Uterus (tissue), 4 donors: Measurements from ENCODE around the gene LDB3. TPM values are rescaled to one million over a fixed set of nuclear protein-coding genes. Genes with fewer than 3 reads are reported as not detected.

ENCODE experiments used
- DNase-seq, 2 donors: peaks; one replicate each; pipeline ENCODE4 v3.0.0-alpha.2; 2019 to 2020
- H3K27ac ChIP-seq, 2 donors: fragments of 200-600 bp; sonication (generic); 1 replicate in 1 of 2; 2 replicates in 1 of 2; pipeline ENCODE4 v1.5.1; 2016 to 2018
- H3K27me3 ChIP-seq, 2 donors: fragments of 200-600 bp; sonication (generic); one replicate each; pipeline ENCODE4 v1.5.1; 2018 to 2019; ENCODE audit warnings: control low read depth in 1 of 2
- H3K36me3 ChIP-seq, 2 donors: fragments of 200-600 bp; sonication (generic); one replicate each; pipeline ENCODE4 v1.5.1; 2019; ENCODE audit warnings: control low read depth in 1 of 2
- H3K4me1 ChIP-seq, 2 donors: fragments of 200-600 bp; sonication (generic); one replicate each; pipeline ENCODE4 v1.5.1; 2018 to 2019; ENCODE audit warnings: control low read depth in 1 of 2
- H3K4me3 ChIP-seq, 2 donors: fragments of 200-600 bp; sonication (generic); 1 replicate in 1 of 2; 2 replicates in 1 of 2; pipeline ENCODE4 v1.5.1; 2018 to 2019; ENCODE audit warnings: mild to moderate bottlenecking in 1 of 2
- H3K9me3 ChIP-seq, 2 donors: fragments of 200-600 bp; sonication (generic); one replicate each; pipeline ENCODE4 v1.5.1; 2019; ENCODE audit warnings: control low read depth in 1 of 2
- CTCF ChIP-seq, 4 experiments: fragments of 200-600 bp in 2 of 4; fragments of 450-650 bp in 2 of 4; sonication (generic) in 2 of 4; IDR thresholded peaks; one replicate each; pipeline ENCODE4 v1.5.1; 2016 to 2019; ENCODE audit warnings: antibody characterized with exemption in 4 of 4, mild to moderate bottlenecking in 2 of 4, moderate library complexity in 1 of 4
- POLR2A ChIP-seq, 2 donors: fragments of 450-650 bp; IDR thresholded peaks; one replicate each; pipeline ENCODE4 v1.6.1; 2016; ENCODE audit warnings: antibody characterized with exemption in 2 of 2, mild to moderate bottlenecking in 1 of 2, moderate library complexity in 1 of 2
- intact Hi-C: fragments of 100-400 bp; cut with DNase I; formaldehyde crosslinking; loops from one replicate; pipeline ENCODE4 v1.15.1; 2023; ENCODE audit warnings: low total_unique reads
- total RNA-seq, 4 donors: library from RNA; depleted of rRNA in 3 of 4; stranded (reverse); fragments of >200 nt in 3 of 4; gene quantifications; one replicate each; pipeline versions ENCODE4 v1.1.0 to v1.2.4, GENCODE V29; 2014 to 2023
- donor health status: DM: yes; HTN: yes; CAD: no.

Gene LDB3
- total RNA-seq, 4 donors from 2014 or later: 0.97 to 33.4 (median 4.2) TPM

GRCh38 chr10:86658751-86659150 lies 9.6 kb upstream of the LDB3 start:
- H3K4me3 ChIP-seq: no peak overlapping the region
- DNase-seq: no peak

GRCh38 chr10:86659161-86659691 lies 9.1 kb upstream of the LDB3 start:
- H3K4me1 ChIP-seq: no peaks in the 10 kb centered on the region
- no peaks in the 10 kb centered on the region for H3K27me3 ChIP-seq
- intact Hi-C loops: no loop called here
- H3K27ac ChIP-seq: no peak overlapping the region
- no peak for TF ChIP-seq CTCF (IDR thresholded peaks at IDR 0.05)
- TF ChIP-seq POLR2A (IDR thresholded peaks at IDR 0.05): no peak
- H3K36me3 ChIP-seq: no peaks in the 10 kb centered on the region
- H3K4me3 ChIP-seq: no peak overlapping the region
- DNase-seq: no peak
- H3K9me3 ChIP-seq: no peaks in the 10 kb centered on the region

More at GRCh38 chr10:86658751-86659150, 9.6 kb upstream of the LDB3 start:
- H3K27me3 ChIP-seq: no peaks in the 10 kb centered on the region
- H3K9me3 ChIP-seq: no peaks in the 10 kb centered on the region
- H3K36me3 ChIP-seq: no peaks in the 10 kb centered on the region
- H3K27ac ChIP-seq: no peak overlapping the region
- no peaks in the 10 kb centered on the region for H3K4me1 ChIP-seq
- TF ChIP-seq CTCF (IDR thresholded peaks at IDR 0.05): no peak
- TF ChIP-seq POLR2A (IDR thresholded peaks at IDR 0.05): no peak
- intact Hi-C loops: no loop called here

- no peaks in the 10 kb centered on the region for H3K27me3 ChIP-seq
- TF ChIP-seq CTCF (IDR thresholded peaks at IDR 0.05) (no peak), POLR2A (IDR thresholded peaks at IDR 0.05) (no peak)
- no peaks in the 10 kb centered on the region for H3K9me3 ChIP-seq
- H3K36me3 ChIP-seq: no peaks in the 10 kb centered on the region
- no peaks in the 10 kb centered on the region for H3K4me1 ChIP-seq
- no peak overlapping the region for H3K4me3 ChIP-seq
- H3K27ac ChIP-seq: no peak overlapping the region
- DNase-seq: peak in 1 of 2 donors; percentile 6
- intact Hi-C loops: no loop called here
Observed at GRCh38 chr10:86659721-86660453, 8.4 kb upstream of the LDB3 start.

GRCh38 chr10:86661161-86662025 lies 6.9 kb upstream of the LDB3 start:
- H3K4me3 ChIP-seq: no peak overlapping the region
- no peaks in the 10 kb centered on the region for H3K27me3 ChIP-seq
- intact Hi-C loops: no loop called here
- H3K4me1 ChIP-seq: no peaks in the 10 kb centered on the region
- no peak for TF ChIP-seq CTCF (IDR thresholded peaks at IDR 0.05)
- no peaks in the 10 kb centered on the region for H3K9me3 ChIP-seq
- H3K36me3 ChIP-seq: no peaks in the 10 kb centered on the region
- H3K27ac ChIP-seq: no peak overlapping the region
- no peak for DNase-seq
